Muscle layer of colon (tissue), 2 donors: Measurements from ENCODE around the gene APPBP2.
"Not testable (repeated sequence)": the region's sequence is repeated elsewhere in the genome, so short reads cannot be mapped to it uniquely, and the experiment has no call there.

Experiments used
- H3K27ac ChIP-seq: one replicate; pipeline ENCODE4 v1.7.0; 2013; ENCODE audit warnings: low read depth, mild to moderate bottlenecking, low read length, moderate library complexity
- H3K27me3 ChIP-seq, 2 donors: one replicate each; pipeline ENCODE4 v1.7.0; 2013; ENCODE audit warnings: low read length in 2 of 2, mild to moderate bottlenecking in 2 of 2; ENCODE audit not compliant: insufficient read depth in 2 of 2, control insufficient read depth in 1 of 2
- H3K36me3 ChIP-seq: one replicate; pipeline ENCODE4 v1.7.0; 2013; ENCODE audit warnings: mild to moderate bottlenecking, low read length; ENCODE audit not compliant: insufficient read depth
- H3K4me1 ChIP-seq: one replicate; pipeline ENCODE4 v1.7.0; 2013; ENCODE audit warnings: mild to moderate bottlenecking, low read length; ENCODE audit not compliant: insufficient read depth
- H3K4me3 ChIP-seq, 2 donors: one replicate each; pipeline ENCODE4 v1.7.0; 2013; ENCODE audit warnings: low read length in 2 of 2, low read depth in 1 of 2, mild to moderate bottlenecking in 1 of 2, moderate library complexity in 1 of 2
- H3K9ac ChIP-seq: one replicate; pipeline ENCODE4 v1.7.0; 2013; ENCODE audit warnings: low read length
- H3K9me3 ChIP-seq: one replicate; pipeline ENCODE4 v1.7.0; 2013; ENCODE audit warnings: mild to moderate bottlenecking, low read length
- donor health status: abdominal sarcoma.
- donor health status: Adenocarcinoma of cecum.

Gene APPBP2

GRCh38 chr17:60528828-60529227 is 2.8 kb upstream of the APPBP2 start:
- Histone ChIP-seq H3K9ac (no peak overlapping the region), H3K36me3 (no peaks in the 10 kb centered on the region), H3K4me3 (no peak overlapping the region), H3K27ac (no peak overlapping the region), H3K4me1 (peaks cover 5% of the 10 kb centered on the region), H3K9me3 (no peaks in the 10 kb centered on the region), H3K27me3 (no peaks in the 10 kb centered on the region)

GRCh38 chr17:60527701-60528100 is 1.7 kb upstream of the APPBP2 start:
- no peaks in the 10 kb centered on the region for H3K36me3 ChIP-seq
- no peaks in the 10 kb centered on the region for H3K27me3 ChIP-seq
- H3K4me1 ChIP-seq, result peaks cover 12% of the 10 kb centered on the region
- H3K9ac ChIP-seq, result no peak overlapping the region
- no peaks in the 10 kb centered on the region for H3K9me3 ChIP-seq
- H3K27ac ChIP-seq, result no peak overlapping the region
- no peak overlapping the region for H3K4me3 ChIP-seq

- Histone ChIP-seq H3K27me3 (no peaks in the 10 kb centered on the region), H3K4me1 (peaks cover 21% of the 10 kb centered on the region), H3K4me3 (peak overlapping the region; percentile 86 to 99), H3K36me3 (no peaks in the 10 kb centered on the region), H3K9ac (peak overlapping the region; percentile 100), H3K27ac (peak overlapping the region; percentile 94), H3K9me3 (no peaks in the 10 kb centered on the region)
Observed at GRCh38 chr17:60526726-60527125, 684 bp upstream of the APPBP2 start.

GRCh38 chr17:60525328-60525684 is 736 bp downstream of the APPBP2 start:
- Histone ChIP-seq H3K4me1 (peaks cover 32% of the 10 kb centered on the region), H3K27ac (peak overlapping the region; percentile 94), H3K27me3 (no peaks in the 10 kb centered on the region), H3K9me3 (no peaks in the 10 kb centered on the region), H3K9ac (peak overlapping the region; percentile 100), H3K4me3 (peak overlapping the region; percentile 86 to 99), H3K36me3 (no peaks in the 10 kb centered on the region)

GRCh38 chr17:60524463-60525327 is 1.3 kb downstream of the APPBP2 start:
- Histone ChIP-seq H3K4me3 (peak overlapping the region; percentile 86 to 99), H3K36me3 (no peaks in the 10 kb centered on the region), H3K27ac (peak overlapping the region; percentile 94), H3K9ac (peak overlapping the region; percentile 100), H3K27me3 (no peaks in the 10 kb centered on the region), H3K4me1 (peaks cover 32% of the 10 kb centered on the region), H3K9me3 (no peaks in the 10 kb centered on the region)

GRCh38 chr17:60523822-60524221 is 2.2 kb downstream of the APPBP2 start:
- Histone ChIP-seq H3K27me3 (no peaks in the 10 kb centered on the region), H3K4me1 (peaks cover 32% of the 10 kb centered on the region), H3K27ac (peak overlapping the region; percentile 94), H3K36me3 (no peaks in the 10 kb centered on the region), H3K9ac (peak overlapping the region; percentile 18), H3K9me3 (no peaks in the 10 kb centered on the region), H3K4me3 (peak overlapping the region in 1 of 2 donors; percentile 99)

GRCh38 chr17:60522889-60523626 is 3.0 kb downstream of the APPBP2 start:
- Histone ChIP-seq H3K4me3 (no peak overlapping the region), H3K9ac (no peak overlapping the region), H3K27ac (no peak overlapping the region)

GRCh38 chr17:60519795-60520194 is 6.2 kb downstream of the APPBP2 start:
- H3K9ac ChIP-seq, result no peak overlapping the region
- peaks cover 7% of the 10 kb centered on the region for H3K36me3 ChIP-seq
- no peak overlapping the region for H3K27ac ChIP-seq
- H3K4me1 ChIP-seq, result peaks cover 27% of the 10 kb centered on the region
- H3K4me3 ChIP-seq, result no peak overlapping the region
- no peaks in the 10 kb centered on the region for H3K9me3 ChIP-seq
- H3K27me3 ChIP-seq, result no peaks in the 10 kb centered on the region

More at GRCh38 chr17:60522889-60523626, 3.0 kb downstream of the APPBP2 start:
- Histone ChIP-seq H3K27me3 (no peaks in the 10 kb centered on the region), H3K4me1 (peaks cover 32% of the 10 kb centered on the region), H3K9me3 (no peaks in the 10 kb centered on the region), H3K36me3 (no peaks in the 10 kb centered on the region)

GRCh38 chr17:60515683-60516082 is 10.4 kb downstream of the APPBP2 start:
- H3K27ac ChIP-seq, H3K4me1 ChIP-seq, H3K36me3 ChIP-seq, H3K27me3 ChIP-seq, H3K9me3 ChIP-seq, H3K4me3 ChIP-seq, H3K9ac ChIP-seq: not testable (repeated sequence)

- not testable (repeated sequence) for H3K4me1 ChIP-seq, H3K4me3 ChIP-seq, H3K27me3 ChIP-seq, H3K9me3 ChIP-seq, H3K27ac ChIP-seq, H3K36me3 ChIP-seq, H3K9ac ChIP-seq
Observed at GRCh38 chr17:60515199-60515598, 10.8 kb downstream of the APPBP2 start.

GRCh38 chr17:60514500-60514899 is 11.5 kb downstream of the APPBP2 start:
- Histone ChIP-seq H3K4me3 (no peak overlapping the region), H3K27ac (no peak overlapping the region), H3K27me3 (no peaks in the 10 kb centered on the region), H3K9me3 (no peaks in the 10 kb centered on the region), H3K36me3 (peaks cover 7% of the 10 kb centered on the region), H3K4me1 (no peaks in the 10 kb centered on the region), H3K9ac (no peak overlapping the region)
